ENCODE measurements around the gene TMC5. TPM values are rescaled to one million over a fixed set of nuclear protein-coding genes. Genes with fewer than 3 reads are reported as not detected.
"Not testable (repeated sequence)": the region's sequence is repeated elsewhere in the genome, so short reads cannot be mapped to it uniquely, and the experiment has no call there.

Gene TMC5
- total RNA-seq, 1 donor from 2014 or later = 0.38 TPM

DNA sequence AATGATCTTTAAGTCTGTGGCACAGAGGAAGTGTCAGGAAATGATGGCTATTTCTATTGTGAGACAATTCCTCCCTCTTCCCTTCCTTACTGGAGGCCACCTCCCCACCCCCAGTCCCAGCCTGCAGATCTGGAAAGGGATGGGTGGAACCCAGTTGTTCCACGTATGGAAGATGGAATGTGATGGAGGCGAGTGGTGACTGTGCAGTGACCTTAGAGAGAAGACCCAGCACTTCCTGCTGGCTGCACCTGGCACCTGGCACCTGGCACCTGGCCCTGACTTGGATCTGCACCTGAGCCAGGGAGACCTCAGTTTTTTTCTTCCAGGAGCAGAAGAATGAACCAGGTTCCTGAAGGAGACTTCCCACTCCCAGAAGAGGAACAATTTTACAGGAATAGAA is 33.0 kb upstream of the TMC5 start:
- TF ChIP-seq CTCF (IDR thresholded peaks at IDR 0.05; ENCODE audit: borderline replicate concordance) = no peak

GRCh38 chr16:19386525-19386924 is 31.2 kb upstream of the TMC5 start:
- Histone ChIP-seq H3K36me3 (no peaks in the 10 kb centered on the region), H3K4me3 (no peak overlapping the region), H3K4me1 (no peaks in the 10 kb centered on the region), H3K27ac (replicated peaks) (no peak overlapping the region), H3K9me3 (replicated peaks) (peaks cover 6% of the 10 kb centered on the region), H3K27me3 (ENCODE audit: low read depth) (peaks cover 91% of the 10 kb centered on the region)
- intact Hi-C loops (cut with micrococcal nuclease) = no loop called here
- no peak for TF ChIP-seq CTCF (IDR thresholded peaks at IDR 0.05; ENCODE audit: borderline replicate concordance)
- no peak for DNase-seq

More for the DNA sequence above, 33.0 kb upstream of the TMC5 start:
- H3K4me3 ChIP-seq = no peak overlapping the region
- DNase-seq = no peak
- H3K27ac ChIP-seq (replicated peaks) = no peak overlapping the region
- H3K36me3 ChIP-seq = no peaks in the 10 kb centered on the region
- H3K4me1 ChIP-seq = no peaks in the 10 kb centered on the region
- intact Hi-C loops (cut with micrococcal nuclease) = no loop called here
- H3K9me3 ChIP-seq (replicated peaks) = peaks cover 6% of the 10 kb centered on the region
- H3K27me3 ChIP-seq (ENCODE audit: low read depth) = peaks cover 90% of the 10 kb centered on the region

- Histone ChIP-seq H3K4me3 (no peak overlapping the region), H3K9me3 (replicated peaks) (peaks cover 6% of the 10 kb centered on the region), H3K4me1 (no peaks in the 10 kb centered on the region), H3K27me3 (ENCODE audit: low read depth) (peaks cover 93% of the 10 kb centered on the region), H3K36me3 (no peaks in the 10 kb centered on the region), H3K27ac (replicated peaks) (no peak overlapping the region)
- TF ChIP-seq CTCF (IDR thresholded peaks at IDR 0.05; ENCODE audit: borderline replicate concordance) = peak; percentile 35
- peak; percentile 18 for DNase-seq
- intact Hi-C loops (cut with micrococcal nuclease) = no loop called here
These were observed 28.4 kb upstream of the TMC5 start for GRCh38 chr16:19389246-19389645.

DNA sequence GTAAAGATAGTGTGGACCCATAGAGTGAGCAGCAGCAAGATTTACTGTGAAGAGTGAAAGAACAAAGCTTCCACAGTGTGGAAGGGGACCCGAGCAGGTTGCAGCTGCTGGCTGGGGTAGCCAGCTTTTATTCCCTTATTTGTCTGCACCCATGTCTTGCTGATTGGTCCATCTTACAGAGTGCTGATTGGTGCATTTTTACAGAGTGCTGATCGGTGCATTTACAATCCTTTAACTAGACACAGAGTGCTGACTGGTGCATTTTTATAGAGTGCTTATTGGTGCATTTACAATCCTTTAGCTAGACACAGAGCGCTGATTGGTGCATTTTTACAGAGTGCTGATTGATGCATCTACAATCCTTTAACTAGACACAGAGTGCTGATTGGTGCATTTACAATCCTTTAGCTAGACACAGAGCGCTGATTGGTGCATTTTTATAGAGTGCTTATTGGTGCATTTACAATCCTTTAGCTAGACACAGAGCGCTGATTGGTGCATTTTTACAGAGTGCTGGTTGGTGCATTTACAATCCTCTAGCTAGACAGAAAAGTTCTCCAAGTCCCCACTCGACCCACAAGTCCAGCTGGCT is 26.4 kb upstream of the TMC5 start:
- peaks cover 93% of the 10 kb centered on the region for H3K27me3 ChIP-seq (ENCODE audit: low read depth)
- H3K4me3 ChIP-seq; H3K4me1 ChIP-seq; H3K27ac ChIP-seq (replicated peaks); intact Hi-C loops (cut with micrococcal nuclease); H3K9me3 ChIP-seq (replicated peaks); DNase-seq; H3K36me3 ChIP-seq: not testable (repeated sequence)

- TF ChIP-seq CTCF (IDR thresholded peaks at IDR 0.05; ENCODE audit: borderline replicate concordance) = no peak
- intact Hi-C loops (cut with micrococcal nuclease) = no loop called here
- peaks cover 85% of the 10 kb centered on the region for H3K27me3 ChIP-seq (ENCODE audit: low read depth)
- no peaks in the 10 kb centered on the region for H3K9me3 ChIP-seq (replicated peaks)
- H3K4me1 ChIP-seq = no peaks in the 10 kb centered on the region
- H3K4me3 ChIP-seq = no peak overlapping the region
- no peak for DNase-seq
- no peaks in the 10 kb centered on the region for H3K36me3 ChIP-seq
- H3K27ac ChIP-seq (replicated peaks) = no peak overlapping the region
These were observed 25.3 kb upstream of the TMC5 start for GRCh38 chr16:19392352-19392751.

GRCh38 chr16:19393226-19394111 is 24.2 kb upstream of the TMC5 start:
- no peak for TF ChIP-seq CTCF (IDR thresholded peaks at IDR 0.05; ENCODE audit: borderline replicate concordance)
- no peaks in the 10 kb centered on the region for H3K36me3 ChIP-seq
- H3K4me3 ChIP-seq = no peak overlapping the region
- no peaks in the 10 kb centered on the region for H3K9me3 ChIP-seq (replicated peaks)
- H3K4me1 ChIP-seq = no peaks in the 10 kb centered on the region
- DNase-seq = no peak
- no peak overlapping the region for H3K27ac ChIP-seq (replicated peaks)
- peaks cover 74% of the 10 kb centered on the region for H3K27me3 ChIP-seq (ENCODE audit: low read depth)
- intact Hi-C loops (cut with micrococcal nuclease) = no loop called here

- H3K4me1 ChIP-seq; intact Hi-C loops (cut with micrococcal nuclease); DNase-seq; H3K9me3 ChIP-seq (replicated peaks); H3K36me3 ChIP-seq; H3K27ac ChIP-seq (replicated peaks); H3K4me3 ChIP-seq: not testable (repeated sequence)
- H3K27me3 ChIP-seq (ENCODE audit: low read depth) = peaks cover 56% of the 10 kb centered on the region
These were observed 21.9 kb upstream of the TMC5 start for GRCh38 chr16:19395646-19396267.
